K562 (cell line): ENCODE measurements around the gene ADAM19. TPM values are rescaled to one million over a fixed set of nuclear protein-coding genes. Genes with fewer than 3 reads are reported as not detected.

Source experiments
- ATAC-seq: fragments of 200-7000 bp; cut with Tn5 transposase; 3 replicates; pipeline ENCODE4 v1.9.1; 2020; ENCODE audit warnings: moderate library complexity
- BruUV-seq: library from RNA; stranded (reverse); fragments of 400-500 nt; replicated peaks from 2 replicates; lab custom pipeline; 2021; lab: Mats Ljungman, UMichigan
- CTCF ChIA-PET: fragments of 300-600 bp; formaldehyde crosslinking; extraction: SDS; loops from one replicate; lab custom pipeline; 2021; ENCODE audit warnings: low intra/inter-chr PET ratio; lab: Yijun Ruan, JAX
- POLR2A ChIA-PET: fragments of 300-600, 350-650 bp; sonication (Branson Sonifier 250); formaldehyde crosslinking; extraction: SDS; loops from one replicate; lab custom pipeline; 2021; ENCODE audit warnings: antibody characterized with exemption, inconsistent platforms; lab: Yijun Ruan, JAX
- DNase-seq, 4 experiments: peaks; one replicate each; pipeline versions ENCODE4 v3.0.0 to v3.0.0-alpha.2; 2011 to 2018; ENCODE audit warnings: low spot score in 3 of 4, mixed read lengths in 3 of 4; ENCODE audit errors: extremely low read depth in 1 of 4
- FAIRE-seq: peaks from 2 replicates; lab custom pipeline; 2011; peaks lifted over from hg19 to GRCh38; lab: Jason Lieb, UNC
- H2AFZ ChIP-seq: 2 replicates; pipeline ENCODE4 v1.6.0; 2011; ENCODE audit warnings: low read depth, low read length, control low read depth, inconsistent platforms
- H3K27ac ChIP-seq: fragments of 200-600 bp; 3 replicates; pipeline ENCODE4 v1.8.0; 2011; ENCODE audit warnings: low read depth, mild to moderate bottlenecking, control low read depth, inconsistent platforms, low read length, moderate library complexity, mixed read lengths; ENCODE audit errors: extremely low read depth
- H3K27me3 ChIP-seq, 2 experiments: fragments of 300-600 bp in 1 of 2; 2 replicates in 1 of 2; 3 replicates in 1 of 2; pipeline versions ENCODE4 v1.6.0 to v1.8.0; 2011; ENCODE audit warnings: inconsistent platforms in 2 of 2, low read length in 2 of 2, mild to moderate bottlenecking in 1 of 2, mixed read lengths in 1 of 2, moderate library complexity in 1 of 2; ENCODE audit not compliant: control insufficient read depth in 2 of 2, insufficient read depth in 2 of 2
- H3K36me3 ChIP-seq: fragments of 300-600 bp; 3 replicates; pipeline ENCODE4 v1.8.0; 2011; ENCODE audit warnings: mild to moderate bottlenecking, low read length, inconsistent platforms; ENCODE audit not compliant: control insufficient read depth, insufficient read depth
- H3K4me1 ChIP-seq, 2 experiments: fragments of 200-600 bp in 1 of 2; replicated peaks in 1 of 2; 2 replicates in 1 of 2; 3 replicates in 1 of 2; pipeline versions ENCODE4 v1.5.1 to v1.8.0; 2011; ENCODE audit warnings: inconsistent platforms in 2 of 2, low read length in 2 of 2, mild to moderate bottlenecking in 1 of 2, mixed read lengths in 1 of 2, moderate library complexity in 1 of 2; ENCODE audit not compliant: control insufficient read depth in 2 of 2, insufficient read depth in 2 of 2
- H3K4me2 ChIP-seq: 2 replicates; pipeline ENCODE4 v1.6.1; 2011; ENCODE audit warnings: low read length, control low read depth, inconsistent platforms, mixed read lengths; ENCODE audit not compliant: insufficient read depth
- H3K4me3 ChIP-seq: fragments of 200-600 bp; sonication (generic), shearing (Covaris generic); 2 replicates; pipeline ENCODE4 v1.5.1; 2016; ENCODE audit warnings: control low read depth, inconsistent platforms
- H3K79me2 ChIP-seq: fragments of 200-600 bp; 3 replicates; pipeline ENCODE4 v1.8.0; 2011; ENCODE audit warnings: low read length, inconsistent platforms; ENCODE audit not compliant: control insufficient read depth, insufficient read depth
- H3K9ac ChIP-seq, 2 experiments: 2 replicates each; pipeline versions ENCODE4 v1.6.0 to v1.6.1; 2011; ENCODE audit warnings: low read depth in 2 of 2, low read length in 2 of 2, control low read depth in 1 of 2, inconsistent platforms in 1 of 2, mild to moderate bottlenecking in 1 of 2, mixed read lengths in 1 of 2; ENCODE audit not compliant: insufficient read depth in 1 of 2
- H3K9me1 ChIP-seq: one replicate; pipeline ENCODE4 v1.6.0; 2011; ENCODE audit warnings: inconsistent platforms, mild to moderate bottlenecking, low read length, moderate library complexity; ENCODE audit not compliant: control insufficient read depth, insufficient read depth
- H3K9me3 ChIP-seq: replicated peaks from 2 replicates; pipeline ENCODE4 v1.5.1; 2011; ENCODE audit warnings: low read depth, low read length, inconsistent platforms; ENCODE audit not compliant: control insufficient read depth, insufficient read depth
- H4K20me1 ChIP-seq: replicated peaks from 2 replicates; pipeline ENCODE4 v1.6.1; 2011; ENCODE audit warnings: low read length, inconsistent platforms, mixed read lengths; ENCODE audit not compliant: control insufficient read depth, insufficient read depth
- CHD2 ChIP-seq: IDR thresholded peaks from 2 replicates; pipeline ENCODE4 v1.6.1; 2011; ENCODE audit warnings: low read depth, low read length
- CHD4 ChIP-seq: fragments of 200-600 bp; sonication (generic); IDR thresholded peaks from 3 replicates; pipeline ENCODE4 v1.6.1; 2012; ENCODE audit warnings: low read depth, mild to moderate bottlenecking, mixed read lengths, low read length, inconsistent platforms; ENCODE audit not compliant: insufficient read depth, insufficient replicate concordance, poor library complexity, severe bottlenecking
- GTF2A2 ChIP-seq: IDR thresholded peaks from 2 replicates; pipeline ENCODE4 v1.6.1; 2016; ENCODE audit warnings: mild to moderate bottlenecking, missing genetic modification characterization, missing compliant biosample characterization
- GTF2F1 ChIP-seq: IDR thresholded peaks from 2 replicates; pipeline ENCODE4 v1.6.1; 2011; ENCODE audit warnings: low read depth, low read length, improper control_type of control experiment
- KLF16 ChIP-seq: IDR thresholded peaks from 2 replicates; pipeline ENCODE4 v1.6.1; 2016; ENCODE audit warnings: antibody characterized with exemption
- MEF2A ChIP-seq: IDR thresholded peaks from 2 replicates; pipeline ENCODE4 v1.6.1; 2011; ENCODE audit warnings: low read depth, mild to moderate bottlenecking, low read length, moderate library complexity; ENCODE audit not compliant: control insufficient read depth
- RBM39 ChIP-seq: fragments of 200-400 bp; formaldehyde crosslinking; optimal IDR thresholded peaks from 2 replicates; pipeline ENCODE3; 2018; ENCODE audit warnings: low read depth, low read length
- SAFB2 ChIP-seq: fragments of 200-400 bp; formaldehyde crosslinking; IDR thresholded peaks from 2 replicates; pipeline ENCODE4 v1.6.1; 2018; ENCODE audit warnings: borderline replicate concordance, low read length, low read depth, moderate library complexity; ENCODE audit not compliant: severe bottlenecking
- SIRT6 ChIP-seq: IDR thresholded peaks from one replicate; pipeline ENCODE4 v1.6.1; 2012; ENCODE audit warnings: low read depth, mild to moderate bottlenecking, control low read depth, inconsistent platforms, low read length, moderate library complexity
- SMARCB1 ChIP-seq: IDR thresholded peaks from 2 replicates; pipeline ENCODE4 v1.6.1; 2011; ENCODE audit warnings: improper control_type of control experiment, low read depth; ENCODE audit not compliant: insufficient read length
- SMARCC2 ChIP-seq: fragments of 450-650 bp; IDR thresholded peaks from 2 replicates; pipeline ENCODE4 v1.6.1; 2017; ENCODE audit warnings: antibody characterized with exemption, moderate library complexity, mild to moderate bottlenecking, low read depth
- TAL1 ChIP-seq: fragments of 450-650 bp; IDR thresholded peaks from 2 replicates; pipeline ENCODE4 v1.6.1; 2016; ENCODE audit warnings: mild to moderate bottlenecking
- TFAM ChIP-seq: fragments of 250-450 bp; sonication (Bioruptor Pico); conservative IDR thresholded peaks from 2 replicates; pipeline ENCODE4 v1.5.0; 2021; ENCODE audit warnings: mild to moderate bottlenecking, moderate library complexity
- ZKSCAN8 ChIP-seq: fragments of 200-800 bp; sonication (Bioruptor generic); IDR thresholded peaks from 2 replicates; pipeline ENCODE4 v1.6.1; 2016; ENCODE audit warnings: missing genetic modification characterization, missing compliant biosample characterization
- ZNF23 ChIP-seq: fragments of 250-450 bp; sonication (Bioruptor Pico); IDR thresholded peaks from 2 replicates; pipeline ENCODE4 v1.4.0; 2020; ENCODE audit warnings: mild to moderate bottlenecking
- ZNF707 ChIP-seq: fragments of 250-450 bp; sonication (Bioruptor Pico); conservative IDR thresholded peaks from 2 replicates; pipeline ENCODE4 v1.8.0; 2022; ENCODE audit warnings: inconsistent platforms, mild to moderate bottlenecking, moderate library complexity
- WGBS: fragments of 100-300 bp; shearing (Covaris generic); methylation state at CpG from one replicate; pipeline ENCODE4 v1.1.6; 2016; ENCODE audit warnings: low coverage, mixed read lengths; ENCODE audit not compliant: insufficient coverage; ENCODE audit errors: missing lambda C conversion rate; 5-methylcytosine and 5-hydroxymethylcytosine counted together
- in situ Hi-C: fragments of 300-500 bp; cut with MboI; formaldehyde crosslinking; loops from 4 replicates; pipeline ENCODE4 v1.15.0; 2018; ENCODE audit warnings: inconsistent platforms, mixed read lengths
- intact Hi-C: fragments of 100-400 bp; cut with micrococcal nuclease; formaldehyde crosslinking; loops from 2 replicates; pipeline ENCODE4 v1.14.2; 2022
- polyA plus RNA-seq, 8 experiments: library from polyadenylated mRNA; depleted of rRNA in 4 of 8; stranded (reverse) in 5 of 8; unstranded in 3 of 8; fragments of >200 nt; fragmentation: Nextera tagmentation in 2 of 8; fragmentation: Illumina TruSeq in 1 of 8; extraction: Ambion mirVana in 2 of 8; extraction: Trizol in 1 of 8; gene quantifications; 2 replicates each; pipeline versions ENCODE4 v1.2.1 to v1.2.3, GENCODE V29; 2011 to 2014; ENCODE audit warnings: inconsistent platforms in 1 of 8, missing spikeins in 1 of 8
- total RNA-seq, 7 experiments: library from RNA; depleted of rRNA in 6 of 7; stranded (reverse); fragments of >200 nt in 6 of 7; fragmentation: Illumina TruSeq in 2 of 7; extraction: Trizol in 2 of 7; gene quantifications; 2 replicates each; pipeline versions ENCODE4 v1.2.1 to v1.2.3, GENCODE V29; 2011 to 2021; ENCODE audit warnings: low replicate concordance in 1 of 7
- TF ChIP-seq, protein P1 (sequence below), 2 experiments: fragments of 450-650 bp in 1 of 2; sonication (generic) in 1 of 2; formaldehyde crosslinking in 1 of 2; IDR thresholded peaks in 1 of 2; conservative IDR thresholded peaks in 1 of 2; 2 replicates each; pipeline versions ENCODE4 v1.6.1 to v1.8.1; 2016 to 2023; ENCODE audit warnings: mild to moderate bottlenecking in 2 of 2, moderate library complexity in 2 of 2, inconsistent platforms in 1 of 2, missing genetic modification reagents in 1 of 2
- TF ChIP-seq, protein P2 (sequence below): fragments of 250-450 bp; sonication (Bioruptor Pico); IDR thresholded peaks from 2 replicates; pipeline ENCODE4 v1.5.0; 2021
- TF ChIP-seq, protein P3 (sequence below): fragments of 450-650 bp; formaldehyde crosslinking; IDR thresholded peaks from 2 replicates; pipeline ENCODE4 v1.4.0; 2022; ENCODE audit warnings: mild to moderate bottlenecking, moderate library complexity
- TF ChIP-seq, protein P4 (sequence below): fragments of 200-400 bp; formaldehyde crosslinking; IDR thresholded peaks from 2 replicates; pipeline ENCODE4 v1.6.1; 2017; ENCODE audit warnings: mild to moderate bottlenecking, low read depth, low read length, moderate library complexity

The ADAM19 gene
- total and polyA plus RNA-seq, 9 of the 15 experiments (the other 6 are each of a cell fraction or from before 2014, with no cell fraction given): 0.11 to 1.1 (median 0.43) TPM

DNA sequence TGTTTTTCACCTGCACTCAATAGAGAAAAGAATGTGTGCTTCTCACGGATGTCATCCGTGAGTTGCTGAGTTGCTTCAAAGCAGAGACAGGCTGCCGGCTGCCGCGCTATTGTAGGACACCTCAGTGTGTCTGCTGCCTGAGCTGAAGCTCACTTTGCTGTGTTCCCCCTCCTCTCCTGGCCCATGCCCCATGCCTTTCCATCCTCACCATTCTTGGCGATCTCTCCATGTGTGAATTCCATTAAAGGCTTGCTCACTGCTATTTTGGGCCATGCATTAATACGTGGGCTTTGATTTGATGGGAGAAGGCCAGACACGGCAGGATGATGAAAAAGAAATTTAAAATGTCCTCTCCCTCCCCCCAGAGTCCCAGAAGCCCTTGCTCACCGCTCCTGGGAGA is 14.5 kb downstream of the ADAM19 start:
- POLR2A ChIA-PET: no interaction called here
- no peak overlapping the region for H3K27ac ChIP-seq
- H3K9ac ChIP-seq: no peak overlapping the region
- H3K79me2 ChIP-seq: no peaks in the 10 kb centered on the region
- H3K4me3 ChIP-seq: no peak overlapping the region
- no peaks in the 10 kb centered on the region; a peak in 1 of 5 replicates for H3K4me1 ChIP-seq
- no peaks in the 10 kb centered on the region for H4K20me1 ChIP-seq
- 35% methylated on average over 9 of the region's 9 CpGs for WGBS
- in situ Hi-C loops (no loop called here), intact Hi-C loops (no loop called here)
- no peak overlapping the region for H3K4me2 ChIP-seq
- no TSS peak for BruUV-seq
- no peak for DNase-seq
- H3K27me3 ChIP-seq: peaks cover 0 to 13% of the 10 kb centered on the region in 2 experiments; a peak in 4 of 5 replicates
- no peaks in the 10 kb centered on the region for H3K9me1 ChIP-seq
- no peak for FAIRE-seq
- H2AFZ ChIP-seq: no peak overlapping the region
- CTCF ChIA-PET: no interaction called here
- TF ChIP-seq SMARCC2: no peak
- TF ChIP-seq CHD4: no peak
- TF ChIP-seq SMARCB1: no peak
- TF ChIP-seq ZNF23 (CRISPR knock-in tag): no peak
- TF ChIP-seq MEF2A: no peak
- no peak for TF ChIP-seq KLF16
- TF ChIP-seq TFAM (CRISPR knock-in tag): no peak
- TF ChIP-seq, protein P1, sequence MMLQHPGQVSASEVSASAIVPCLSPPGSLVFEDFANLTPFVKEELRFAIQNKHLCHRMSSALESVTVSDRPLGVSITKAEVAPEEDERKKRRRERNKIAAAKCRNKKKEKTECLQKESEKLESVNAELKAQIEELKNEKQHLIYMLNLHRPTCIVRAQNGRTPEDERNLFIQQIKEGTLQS (IDR thresholded peaks at IDR 0.05): no peak
- TF ChIP-seq, protein P1 (CRISPR knock-in tag; conservative IDR thresholded peaks at IDR 0.05): no peak
- no peak for TF ChIP-seq SIRT6
- TF ChIP-seq RBM39: no peak
- TF ChIP-seq CHD2: no peak
- TF ChIP-seq ZKSCAN8: no peak
- TF ChIP-seq, protein P2, sequence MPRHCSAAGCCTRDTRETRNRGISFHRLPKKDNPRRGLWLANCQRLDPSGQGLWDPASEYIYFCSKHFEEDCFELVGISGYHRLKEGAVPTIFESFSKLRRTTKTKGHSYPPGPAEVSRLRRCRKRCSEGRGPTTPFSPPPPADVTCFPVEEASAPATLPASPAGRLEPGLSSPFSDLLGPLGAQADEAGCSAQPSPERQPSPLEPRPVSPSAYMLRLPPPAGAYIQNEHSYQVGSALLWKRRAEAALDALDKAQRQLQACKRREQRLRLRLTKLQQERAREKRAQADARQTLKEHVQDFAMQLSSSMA (CRISPR knock-in tag): no peak
- TF ChIP-seq SAFB2: no peak
- TF ChIP-seq GTF2F1: no peak
- TF ChIP-seq, protein P3, sequence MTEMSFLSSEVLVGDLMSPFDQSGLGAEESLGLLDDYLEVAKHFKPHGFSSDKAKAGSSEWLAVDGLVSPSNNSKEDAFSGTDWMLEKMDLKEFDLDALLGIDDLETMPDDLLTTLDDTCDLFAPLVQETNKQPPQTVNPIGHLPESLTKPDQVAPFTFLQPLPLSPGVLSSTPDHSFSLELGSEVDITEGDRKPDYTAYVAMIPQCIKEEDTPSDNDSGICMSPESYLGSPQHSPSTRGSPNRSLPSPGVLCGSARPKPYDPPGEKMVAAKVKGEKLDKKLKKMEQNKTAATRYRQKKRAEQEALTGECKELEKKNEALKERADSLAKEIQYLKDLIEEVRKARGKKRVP (CRISPR knock-in tag): no peak
- TF ChIP-seq TAL1: no peak
- no peak for TF ChIP-seq ZNF707 (CRISPR knock-in tag)
- TF ChIP-seq, protein P4, sequence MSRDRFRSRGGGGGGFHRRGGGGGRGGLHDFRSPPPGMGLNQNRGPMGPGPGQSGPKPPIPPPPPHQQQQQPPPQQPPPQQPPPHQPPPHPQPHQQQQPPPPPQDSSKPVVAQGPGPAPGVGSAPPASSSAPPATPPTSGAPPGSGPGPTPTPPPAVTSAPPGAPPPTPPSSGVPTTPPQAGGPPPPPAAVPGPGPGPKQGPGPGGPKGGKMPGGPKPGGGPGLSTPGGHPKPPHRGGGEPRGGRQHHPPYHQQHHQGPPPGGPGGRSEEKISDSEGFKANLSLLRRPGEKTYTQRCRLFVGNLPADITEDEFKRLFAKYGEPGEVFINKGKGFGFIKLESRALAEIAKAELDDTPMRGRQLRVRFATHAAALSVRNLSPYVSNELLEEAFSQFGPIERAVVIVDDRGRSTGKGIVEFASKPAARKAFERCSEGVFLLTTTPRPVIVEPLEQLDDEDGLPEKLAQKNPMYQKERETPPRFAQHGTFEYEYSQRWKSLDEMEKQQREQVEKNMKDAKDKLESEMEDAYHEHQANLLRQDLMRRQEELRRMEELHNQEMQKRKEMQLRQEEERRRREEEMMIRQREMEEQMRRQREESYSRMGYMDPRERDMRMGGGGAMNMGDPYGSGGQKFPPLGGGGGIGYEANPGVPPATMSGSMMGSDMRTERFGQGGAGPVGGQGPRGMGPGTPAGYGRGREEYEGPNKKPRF: no peak
- TF ChIP-seq GTF2A2 (tag): no peak
- H3K9me3 ChIP-seq: no peaks in the 10 kb centered on the region
- ATAC-seq: no peak
- no peaks in the 10 kb centered on the region for H3K36me3 ChIP-seq
